Liver (tissue), 9 donors: Measurements from ENCODE around the gene LGALS9. TPM values are rescaled to one million over a fixed set of nuclear protein-coding genes. Genes with fewer than 3 reads are reported as not detected.
"Not testable (repeated sequence)": the region's sequence is repeated elsewhere in the genome, so short reads cannot be mapped to it uniquely, and the experiment has no call there.

Source experiments
- DNase-seq: peaks from one replicate; pipeline ENCODE4 v3.0.0-alpha.2; 2017; ENCODE audit warnings: low spot score
- H3K27ac ChIP-seq, 2 donors: one replicate each; pipeline ENCODE4 v1.7.0; 2013; ENCODE audit warnings: inconsistent platforms in 2 of 2, low read length in 2 of 2, control low read depth in 1 of 2, low read depth in 1 of 2, mild to moderate bottlenecking in 1 of 2
- H3K27me3 ChIP-seq, 4 donors: one replicate each; pipeline versions ENCODE4 v1.6.1 to v1.7.0; 2013; ENCODE audit warnings: low read length in 3 of 4, inconsistent platforms in 1 of 4, mild to moderate bottlenecking in 1 of 4, moderate library complexity in 1 of 4; ENCODE audit not compliant: control insufficient read depth in 4 of 4, insufficient read depth in 4 of 4
- H3K36me3 ChIP-seq, 4 donors: one replicate each; pipeline versions ENCODE4 v1.6.1 to v1.7.0; 2013; ENCODE audit warnings: low read length in 3 of 4, mild to moderate bottlenecking in 3 of 4, low read depth in 1 of 4, moderate library complexity in 1 of 4; ENCODE audit not compliant: control insufficient read depth in 4 of 4, insufficient read depth in 3 of 4
- H3K4me1 ChIP-seq, 4 donors: one replicate each; pipeline versions ENCODE4 v1.6.1 to v1.7.0; 2013; ENCODE audit warnings: low read length in 3 of 4, mild to moderate bottlenecking in 3 of 4, moderate library complexity in 1 of 4; ENCODE audit not compliant: control insufficient read depth in 4 of 4, insufficient read depth in 4 of 4
- H3K4me3 ChIP-seq, 3 donors: one replicate each; pipeline versions ENCODE4 v1.6.1 to v1.7.0; 2013; ENCODE audit warnings: low read length in 3 of 3, control low read depth in 1 of 3, low read depth in 1 of 3, mild to moderate bottlenecking in 1 of 3
- H3K9ac ChIP-seq, 2 donors: one replicate each; pipeline ENCODE4 v1.7.0; 2013; ENCODE audit warnings: low read length in 2 of 2, mild to moderate bottlenecking in 2 of 2, moderate library complexity in 2 of 2, control low read depth in 1 of 2, low read depth in 1 of 2
- H3K9me3 ChIP-seq, 4 donors: one replicate each; pipeline versions ENCODE4 v1.6.1 to v1.7.0; 2013; ENCODE audit warnings: low read length in 3 of 4; ENCODE audit not compliant: control insufficient read depth in 4 of 4
- ATF3 ChIP-seq: IDR thresholded peaks from 2 replicates; pipeline ENCODE4 v1.6.1; 2016; ENCODE audit warnings: antibody characterized with exemption
- CTCF ChIP-seq: fragments of 150-350 bp; IDR thresholded peaks from 2 replicates; pipeline ENCODE4 v1.5.1; 2017; ENCODE audit warnings: improper control_type of control experiment, low read depth, low read length; ENCODE audit not compliant: missing input control
- EGR1 ChIP-seq, 2 donors: IDR thresholded peaks; 2 replicates each; pipeline ENCODE4 v1.6.1; 2016 to 2018; ENCODE audit warnings: antibody characterized with exemption in 2 of 2, low read depth in 2 of 2
- FOXA2 ChIP-seq: IDR thresholded peaks from 2 replicates; pipeline ENCODE4 v1.6.1; 2016; ENCODE audit warnings: antibody characterized with exemption
- GABPA ChIP-seq, 2 donors: IDR thresholded peaks in 1 of 2; conservative IDR thresholded peaks in 1 of 2; 2 replicates each; pipeline ENCODE4 v1.6.1; 2016; ENCODE audit warnings: antibody characterized with exemption in 2 of 2, mild to moderate bottlenecking in 1 of 2, moderate library complexity in 1 of 2
- HNF4A ChIP-seq, 2 donors: conservative IDR thresholded peaks; 2 replicates each; pipeline ENCODE4 v1.6.1; 2016; ENCODE audit warnings: antibody characterized with exemption in 2 of 2, mild to moderate bottlenecking in 2 of 2
- JUND ChIP-seq, 2 donors: IDR thresholded peaks; 2 replicates each; pipeline ENCODE4 v1.6.1; 2016; ENCODE audit warnings: antibody characterized with exemption in 2 of 2
- MAX ChIP-seq: IDR thresholded peaks from 2 replicates; pipeline ENCODE4 v1.6.1; 2016; ENCODE audit warnings: antibody characterized with exemption
- NR2F2 ChIP-seq: IDR thresholded peaks from 2 replicates; pipeline ENCODE4 v1.6.1; 2016; ENCODE audit warnings: antibody characterized with exemption
- RAD21 ChIP-seq, 2 donors: IDR thresholded peaks; 2 replicates each; pipeline ENCODE4 v1.6.1; 2016; ENCODE audit warnings: antibody characterized with exemption in 2 of 2, mild to moderate bottlenecking in 2 of 2
- REST ChIP-seq: IDR thresholded peaks from 2 replicates; pipeline ENCODE4 v1.6.1; 2016; ENCODE audit warnings: antibody characterized with exemption, mild to moderate bottlenecking
- SP1 ChIP-seq: IDR thresholded peaks from 2 replicates; pipeline ENCODE4 v1.6.1; 2018; ENCODE audit warnings: antibody characterized with exemption, mild to moderate bottlenecking
- YY1 ChIP-seq: IDR thresholded peaks from 2 replicates; pipeline ENCODE4 v1.6.1; 2016; ENCODE audit warnings: antibody characterized with exemption, mild to moderate bottlenecking
- WGBS: extraction: QIAGEN DNeasy Blood & Tissue Kit; methylation state at CpG from one replicate; pipeline ENCODE4 v1.1.7; 2013; 5-methylcytosine and 5-hydroxymethylcytosine counted together
- polyA plus RNA-seq, 2 donors: library from polyadenylated mRNA; stranded (reverse) in 1 of 2; unstranded in 1 of 2; fragments of 200-250 nt in 1 of 2; fragments of >200 nt in 1 of 2; fragmentation: Nextera tagmentation in 1 of 2; extraction: Ambion mirVana in 1 of 2; gene quantifications; one replicate each; pipeline versions ENCODE4 v1.2.1 to v1.2.3, GENCODE V29; 2013 to 2015
- total RNA-seq, 2 donors: library from RNA; depleted of rRNA; stranded (reverse); fragments of >200 nt; gene quantifications; one replicate each; pipeline ENCODE4 v1.2.3, GENCODE V29; 2014
- donor health status: healthy.
- donor health status: healthy.
- donor health status: healthy.
- donor health status: healthy.
- donor health status: healthy.

LGALS9 gene
- total and polyA plus RNA-seq, 4 donors = 6.1 to 24.7 (median 13.5) TPM

GRCh38 chr17:27650836-27651235 lies 19.8 kb downstream of the LGALS9 start:
- no peaks in the 10 kb centered on the region for H3K36me3 ChIP-seq
- WGBS = 71% methylated on average over 11 of the region's 11 CpGs
- no peak overlapping the region for H3K9ac ChIP-seq
- TF ChIP-seq JUND (IDR thresholded peaks at IDR 0.05) (no peak), REST (no peak), RAD21 (IDR thresholded peaks at IDR 0.05) (no peak), SP1 (no peak), GABPA (IDR thresholded peaks at IDR 0.05 in 1 of 2, conservative IDR thresholded peaks at IDR 0.05 in 1 of 2) (no peak), CTCF (no peak), FOXA2 (no peak), NR2F2 (no peak), ATF3 (no peak), MAX (no peak), EGR1 (IDR thresholded peaks at IDR 0.05; ENCODE audit: low read depth in 2 of 2) (no peak)
- no peak overlapping the region for H3K4me3 ChIP-seq
- peaks cover 0 to 2% (median 0%) of the 10 kb centered on the region in 4 donors for H3K4me1 ChIP-seq
- no peaks in the 10 kb centered on the region for H3K9me3 ChIP-seq
- no peak for DNase-seq
- H3K27me3 ChIP-seq = no peaks in the 10 kb centered on the region
- no peak overlapping the region for H3K27ac ChIP-seq

GRCh38 chr17:27651411-27652345 lies 20.7 kb downstream of the LGALS9 start:
- peak; percentile 79 for DNase-seq

GRCh38 chr17:27653449-27653971 lies 22.5 kb downstream of the LGALS9 start:
- WGBS = 81% methylated on average over 9 of the region's 9 CpGs
- DNase-seq, H3K9ac ChIP-seq, H3K27me3 ChIP-seq, H3K36me3 ChIP-seq, H3K9me3 ChIP-seq, H3K27ac ChIP-seq, H3K4me3 ChIP-seq, H3K4me1 ChIP-seq: not testable (repeated sequence)

More at GRCh38 chr17:27651411-27652345, 20.7 kb downstream of the LGALS9 start:
- H3K27me3 ChIP-seq = no peaks in the 10 kb centered on the region
- H3K27ac ChIP-seq = no peak overlapping the region
- TF ChIP-seq NR2F2 = no peak
- no peak for TF ChIP-seq SP1
- peak; percentile 79 to 81 for TF ChIP-seq RAD21 (IDR thresholded peaks at IDR 0.05)
- no peak for TF ChIP-seq MAX
- TF ChIP-seq YY1 = no peak
- TF ChIP-seq HNF4A (conservative IDR thresholded peaks at IDR 0.05) = no peak
- peak; percentile 75 for TF ChIP-seq CTCF
- H3K9ac ChIP-seq = no peak overlapping the region
- H3K9me3 ChIP-seq = no peaks in the 10 kb centered on the region
- 47% methylated on average over 16 of the region's 16 CpGs for WGBS
- H3K4me3 ChIP-seq = no peak overlapping the region
- peaks cover 0 to 2% (median 0%) of the 10 kb centered on the region in 4 donors for H3K4me1 ChIP-seq
- no peaks in the 10 kb centered on the region for H3K36me3 ChIP-seq
